CD14-positive monocyte (primary cell): ENCODE measurements around the gene KLRF1. TPM values are rescaled to one million over a fixed set of nuclear protein-coding genes. Genes with fewer than 3 reads are reported as not detected.

ENCODE experiments used
- DNase-seq, 3 donors: peaks; one replicate each; pipeline ENCODE4 v3.0.0-alpha.2; 2011 to 2022
- H2AFZ ChIP-seq: 2 replicates; pipeline ENCODE4 v1.6.0; 2012; ENCODE audit warnings: mild to moderate bottlenecking, low read depth, low read length, inconsistent platforms; ENCODE audit not compliant: insufficient read depth, poor library complexity, severe bottlenecking
- H3K27ac ChIP-seq, 2 donors: 1 replicate in 1 of 2; 2 replicates in 1 of 2; pipeline ENCODE4 v1.5.1; 2012 to 2013; ENCODE audit warnings: low read length in 2 of 2, control low read depth in 1 of 2, inconsistent platforms in 1 of 2, low read depth in 1 of 2, mild to moderate bottlenecking in 1 of 2
- H3K27me3 ChIP-seq, 2 donors: one replicate each; pipeline versions ENCODE4 v1.6.0 to v1.6.1; 2011 to 2013; ENCODE audit warnings: low read length in 2 of 2; ENCODE audit not compliant: control insufficient read depth in 2 of 2, insufficient read depth in 2 of 2
- H3K36me3 ChIP-seq, 2 donors: replicated peaks in 1 of 2; 1 replicate in 1 of 2; 2 replicates in 1 of 2; pipeline versions ENCODE4 v1.5.1 to v1.6.1; 2012 to 2013; ENCODE audit warnings: low read length in 2 of 2, control low read depth in 1 of 2, inconsistent platforms in 1 of 2, mild to moderate bottlenecking in 1 of 2; ENCODE audit not compliant: insufficient read depth in 2 of 2, control insufficient read depth in 1 of 2
- H3K4me1 ChIP-seq, 2 donors: 1 replicate in 1 of 2; 2 replicates in 1 of 2; pipeline versions ENCODE4 v1.5.1 to v1.6.1; 2012 to 2013; ENCODE audit warnings: low read length in 2 of 2, control low read depth in 1 of 2, inconsistent platforms in 1 of 2, mild to moderate bottlenecking in 1 of 2, moderate library complexity in 1 of 2; ENCODE audit not compliant: insufficient read depth in 2 of 2, control insufficient read depth in 1 of 2
- H3K4me2 ChIP-seq: replicated peaks from 2 replicates; pipeline ENCODE3; 2012; ENCODE audit warnings: low read length, moderate library complexity, mild to moderate bottlenecking; ENCODE audit not compliant: poor library complexity, severe bottlenecking; ENCODE audit errors: extremely low read depth
- H3K4me3 ChIP-seq, 3 experiments: fragments of 200-600 bp in 1 of 3; sonication (generic) in 1 of 3; replicated peaks in 1 of 3; 1 replicate in 2 of 3; 2 replicates in 1 of 3; pipeline ENCODE4 v1.5.1; 2011 to 2013; ENCODE audit warnings: low read length in 3 of 3, mild to moderate bottlenecking in 3 of 3, control low read depth in 2 of 3, low read depth in 2 of 3, inconsistent platforms in 1 of 3, moderate library complexity in 1 of 3
- H3K79me2 ChIP-seq: 2 replicates; pipeline ENCODE4 v1.6.0; 2012; ENCODE audit warnings: mild to moderate bottlenecking, control low read depth, inconsistent platforms, low read length, moderate library complexity; ENCODE audit not compliant: insufficient read depth
- H3K9ac ChIP-seq: 2 replicates; pipeline ENCODE4 v1.6.0; 2017; ENCODE audit warnings: low read length, mild to moderate bottlenecking; ENCODE audit not compliant: insufficient read depth, poor library complexity, severe bottlenecking
- H3K9me3 ChIP-seq, 2 donors: replicated peaks in 1 of 2; 1 replicate in 1 of 2; 2 replicates in 1 of 2; pipeline versions ENCODE4 v1.5.1 to v1.6.1; 2012 to 2013; ENCODE audit warnings: low read length in 2 of 2, control low read depth in 1 of 2; ENCODE audit not compliant: control insufficient read depth in 1 of 2, insufficient read depth in 1 of 2
- H4K20me1 ChIP-seq: 2 replicates; pipeline ENCODE4 v1.6.0; 2012; ENCODE audit warnings: mild to moderate bottlenecking, low read length, control low read depth, moderate library complexity; ENCODE audit not compliant: insufficient read depth
- H3K27ac Mint-ChIP-seq, 7 donors: one replicate each; pipeline ENCODE4 v1.8.0; 2020; ENCODE audit warnings: mild to moderate bottlenecking in 7 of 7, mixed read lengths in 7 of 7, moderate library complexity in 6 of 7, inconsistent platforms in 2 of 7
- H3K27me3 Mint-ChIP-seq, 3 donors: one replicate each; pipeline ENCODE4 v1.8.0; 2021 to 2022; ENCODE audit warnings: low read depth in 3 of 3, mild to moderate bottlenecking in 3 of 3, mixed read lengths in 3 of 3, moderate library complexity in 3 of 3, inconsistent platforms in 1 of 3
- H3K36me3 Mint-ChIP-seq, 2 donors: one replicate each; pipeline ENCODE4 v1.8.0; 2020; ENCODE audit warnings: mixed read lengths in 2 of 2, inconsistent platforms in 1 of 2, mild to moderate bottlenecking in 1 of 2
- H3K4me1 Mint-ChIP-seq: one replicate; pipeline ENCODE4 v1.8.0; 2020; ENCODE audit warnings: mild to moderate bottlenecking, mixed read lengths
- H3K4me3 Mint-ChIP-seq, 2 donors: one replicate each; pipeline ENCODE4 v1.8.0; 2020; ENCODE audit warnings: mild to moderate bottlenecking in 2 of 2, mixed read lengths in 2 of 2, moderate library complexity in 1 of 2
- H3K9me3 Mint-ChIP-seq, 7 donors: one replicate each; pipeline ENCODE4 v1.8.0; 2020 to 2022; ENCODE audit warnings: mixed read lengths in 7 of 7, mild to moderate bottlenecking in 6 of 7, moderate library complexity in 6 of 7, inconsistent platforms in 2 of 7
- CTCF ChIP-seq: fragments of 200-600 bp; IDR thresholded peaks from one replicate; pipeline ENCODE4 v1.8.0; 2022; ENCODE audit warnings: antibody characterized with exemption, mild to moderate bottlenecking
- WGBS: methylation state at CpG from one replicate; pipeline ENCODE4 v1.1.5; 2013; ENCODE audit warnings: missing lambda C conversion rate; ENCODE audit not compliant: insufficient coverage; 5-methylcytosine and 5-hydroxymethylcytosine counted together
- intact Hi-C, 2 donors: fragments of 100-400 bp; cut with micrococcal nuclease; formaldehyde crosslinking; loops; one replicate each; pipeline versions ENCODE4 v1.15.0 to v1.15.1; 2023
- polyA plus RNA-seq, 3 donors: library from polyadenylated mRNA; depleted of rRNA in 1 of 3; unstranded in 2 of 3; stranded (reverse) in 1 of 3; fragments of 300-500 nt in 2 of 3; fragments of >200 nt in 1 of 3; fragmentation: Illumina TruSeq in 2 of 3; gene quantifications; 1 replicate in 2 of 3; 2 replicates in 1 of 3; pipeline ENCODE4 v1.2.3, GENCODE V29; 2012 to 2021

Gene KLRF1
- polyA plus RNA-seq, 3 donors: 0.45 to 2.2 (median 1.0) TPM

- no peak overlapping the region for H3K9ac ChIP-seq
Observed at GRCh38 chr12:9829982-9830381, 2.7 kb downstream of the KLRF1 start.

GRCh38 chr12:9831720-9832119 lies 4.4 kb downstream of the KLRF1 start:
- intact Hi-C loops: no loop called here
- H3K9ac ChIP-seq: no peak overlapping the region
- no peak overlapping the region for H3K4me3 ChIP-seq
- no peaks in the 10 kb centered on the region for H3K79me2 ChIP-seq
- peaks cover 0 to 1% (median 0%) of the 10 kb centered on the region in 7 donors for H3K9me3 Mint-ChIP-seq
- H3K27ac ChIP-seq: no peak overlapping the region
- no peak for DNase-seq
- no CpG with 5 or more reads among the region's 3 CpGs for WGBS
- H3K4me1 Mint-ChIP-seq: no peaks in the 10 kb centered on the region
- H3K36me3 ChIP-seq: no peaks in the 10 kb centered on the region
- H3K4me1 ChIP-seq: no peaks in the 10 kb centered on the region
- no peak overlapping the region for H3K4me2 ChIP-seq
- TF ChIP-seq CTCF: no peak
- no peak overlapping the region for H2AFZ ChIP-seq
- H3K36me3 Mint-ChIP-seq: no peaks in the 10 kb centered on the region
- H3K27me3 ChIP-seq: no peaks in the 10 kb centered on the region
- H4K20me1 ChIP-seq: no peaks in the 10 kb centered on the region
- H3K4me3 Mint-ChIP-seq: no peak overlapping the region
- no peaks in the 10 kb centered on the region for H3K27me3 Mint-ChIP-seq
- no peak overlapping the region for H3K27ac Mint-ChIP-seq
- no peaks in the 10 kb centered on the region for H3K9me3 ChIP-seq

More at GRCh38 chr12:9829982-9830381, 2.7 kb downstream of the KLRF1 start:
- Histone ChIP-seq H4K20me1 (no peaks in the 10 kb centered on the region), H3K27ac (no peak overlapping the region), H3K4me1 (no peaks in the 10 kb centered on the region), H3K36me3 (no peaks in the 10 kb centered on the region), H3K27me3 (no peaks in the 10 kb centered on the region), H3K9me3 (no peaks in the 10 kb centered on the region), H2AFZ (no peak overlapping the region), H3K4me3 (no peak overlapping the region), H3K4me2 (no peak overlapping the region), H3K79me2 (no peaks in the 10 kb centered on the region)
- no peaks in the 10 kb centered on the region for H3K36me3 Mint-ChIP-seq
- no peaks in the 10 kb centered on the region for H3K4me1 Mint-ChIP-seq
- H3K27ac Mint-ChIP-seq: no peak overlapping the region
- peaks cover 0 to 3% (median 0%) of the 10 kb centered on the region in 7 donors for H3K9me3 Mint-ChIP-seq
- TF ChIP-seq CTCF: no peak
- no CpG with 5 or more reads among the region's 5 CpGs for WGBS
- no peak overlapping the region for H3K4me3 Mint-ChIP-seq
- intact Hi-C loops: no loop called here
- DNase-seq: no peak
- H3K27me3 Mint-ChIP-seq: peaks cover 0 to 1% (median 0%) of the 10 kb centered on the region in 3 donors
